Measurements from ENCODE around the gene HOXD10.

- no peak for TF ChIP-seq EZH2 (IDR thresholded peaks at IDR 0.05)
- TF ChIP-seq POLR2AphosphoS5 (IDR thresholded peaks at IDR 0.05; ENCODE audit: borderline replicate concordance, low read depth, low read length) = no peak
- no peak for TF ChIP-seq FOXP2 (optimal IDR thresholded peaks at IDR 0.05; ENCODE audit: control extremely low read depth, extremely low read length, insufficient read depth)
Measured at GRCh38 chr2:176145085-176145969, 28.7 kb downstream of the HOXD10 start.

Data from SK-N-MC (cell line).